Left lung (tissue), 10 donors: Measurements from ENCODE around the gene KITLG. TPM values are rescaled to one million over a fixed set of nuclear protein-coding genes. Genes with fewer than 3 reads are reported as not detected.

Experiments used
- ATAC-seq: fragments of 200-7000 bp; cut with Tn5 transposase; one replicate; pipeline ENCODE4 v1.9.1; 2020; ENCODE audit warnings: moderate library complexity
- DNase-seq, 4 donors: peaks; one replicate each; pipeline ENCODE4 v3.0.0-alpha.2; 2013 to 2020
- H3K27ac ChIP-seq, 2 donors: fragments of 200-600 bp; sonication (generic) in 1 of 2; one replicate each; pipeline versions ENCODE4 v1.5.0 to v1.8.0; 2020 to 2021
- H3K27me3 ChIP-seq, 2 donors: fragments of 200-600 bp; sonication (generic) in 1 of 2; one replicate each; pipeline versions ENCODE4 v1.5.0 to v1.8.0; 2020 to 2021
- H3K36me3 ChIP-seq, 2 donors: fragments of 200-600 bp; sonication (generic) in 1 of 2; one replicate each; pipeline versions ENCODE4 v1.5.0 to v1.8.0; 2020 to 2021
- H3K4me1 ChIP-seq, 2 donors: fragments of 200-600 bp; one replicate each; pipeline ENCODE4 v1.8.0; 2021
- H3K4me3 ChIP-seq, 2 donors: fragments of 200-600 bp; sonication (generic) in 1 of 2; one replicate each; pipeline versions ENCODE4 v1.5.0 to v1.8.0; 2020 to 2021; ENCODE audit warnings: mild to moderate bottlenecking in 1 of 2
- H3K9me3 ChIP-seq, 2 donors: fragments of 200-600 bp; sonication (generic) in 1 of 2; one replicate each; pipeline versions ENCODE4 v1.5.0 to v1.8.0; 2020 to 2021
- CTCF ChIP-seq, 2 donors: fragments of 200-600 bp; sonication (generic) in 1 of 2; IDR thresholded peaks; one replicate each; pipeline versions ENCODE4 v1.5.0 to v1.8.0; 2021; ENCODE audit warnings: antibody characterized with exemption in 2 of 2
- intact Hi-C, 2 donors: fragments of 100-400 bp; cut with DNase I; formaldehyde crosslinking; loops; one replicate each; pipeline versions ENCODE4 v1.11.2 to v1.14.2; 2022
- polyA plus RNA-seq, 6 donors: library from polyadenylated mRNA; unstranded; fragments of 120-200 nt; gene quantifications; one replicate each; pipeline ENCODE4 v1.2.1, GENCODE V29; 2013; ENCODE audit not compliant: insufficient read length in 6 of 6
- total RNA-seq, 2 donors: library from RNA; stranded (reverse); fragmentation: NEBNext Ultra II Directional; extraction: Animal tissue kit (Norgen Biotek cat#: 25700); gene quantifications; one replicate each; pipeline ENCODE4 v1.2.1, GENCODE V29; 2021
- donor health status: DM: no; HTN: yes; CAD: no.
- donor health status: DM: no; HTN: no; CAD: no.

KITLG gene
- total and polyA plus RNA-seq, 8 donors = 35.6 to 69.1 (median 40.3) TPM

GRCh38 chr12:88494520-88494919 is 85.8 kb downstream of the KITLG start:
- TF ChIP-seq CTCF (IDR thresholded peaks at IDR 0.05) = no peak
- H3K27ac ChIP-seq = no peak overlapping the region
- no peaks in the 10 kb centered on the region for H3K9me3 ChIP-seq
- no peak for DNase-seq
- ATAC-seq = no peak
- H3K27me3 ChIP-seq = no peaks in the 10 kb centered on the region
- no peaks in the 10 kb centered on the region for H3K4me1 ChIP-seq
- H3K4me3 ChIP-seq = no peak overlapping the region
- H3K36me3 ChIP-seq = peaks cover 0 to 10% of the 10 kb centered on the region in 2 donors
- intact Hi-C loops = no loop called here

GRCh38 chr12:88493636-88494035 is 86.6 kb downstream of the KITLG start:
- peaks cover 0 to 10% of the 10 kb centered on the region in 2 donors for H3K36me3 ChIP-seq
- H3K4me1 ChIP-seq = no peaks in the 10 kb centered on the region
- no peak overlapping the region for H3K4me3 ChIP-seq
- ATAC-seq = no peak
- H3K9me3 ChIP-seq = no peaks in the 10 kb centered on the region
- TF ChIP-seq CTCF (IDR thresholded peaks at IDR 0.05) = no peak
- H3K27me3 ChIP-seq = no peaks in the 10 kb centered on the region
- DNase-seq = peak in 2 of 4 donors; percentile 5 to 8
- intact Hi-C loops = no loop called here
- no peak overlapping the region for H3K27ac ChIP-seq

GRCh38 chr12:88490425-88490824 is 89.8 kb downstream of the KITLG start:
- DNase-seq = no peak
- Histone ChIP-seq H3K9me3 (no peaks in the 10 kb centered on the region), H3K4me1 (no peaks in the 10 kb centered on the region), H3K4me3 (no peak overlapping the region), H3K36me3 (no peaks in the 10 kb centered on the region), H3K27me3 (no peaks in the 10 kb centered on the region), H3K27ac (no peak overlapping the region)
- TF ChIP-seq CTCF (IDR thresholded peaks at IDR 0.05) = no peak
- ATAC-seq = no peak
- intact Hi-C loops = no loop called here

GRCh38 chr12:88472775-88473174 is 107.5 kb downstream of the KITLG start:
- intact Hi-C loops = no loop called here
- Histone ChIP-seq H3K27ac (no peak overlapping the region), H3K36me3 (no peaks in the 10 kb centered on the region), H3K9me3 (peaks cover 0 to 10% of the 10 kb centered on the region in 2 donors), H3K27me3 (no peaks in the 10 kb centered on the region), H3K4me3 (no peak overlapping the region), H3K4me1 (peaks cover 0 to 8% of the 10 kb centered on the region in 2 donors)
- ATAC-seq (no peak), DNase-seq (no peak)
- TF ChIP-seq CTCF (IDR thresholded peaks at IDR 0.05) = no peak

- ATAC-seq (no peak), DNase-seq (no peak)
- no peak for TF ChIP-seq CTCF (IDR thresholded peaks at IDR 0.05)
- Histone ChIP-seq H3K36me3 (no peaks in the 10 kb centered on the region), H3K4me1 (peaks cover 0 to 8% of the 10 kb centered on the region in 2 donors), H3K27me3 (no peaks in the 10 kb centered on the region), H3K27ac (no peak overlapping the region), H3K4me3 (no peak overlapping the region), H3K9me3 (peaks cover 0 to 6% of the 10 kb centered on the region in 2 donors)
- intact Hi-C loops = no loop called here
Measured at GRCh38 chr12:88472248-88472647, 108.0 kb downstream of the KITLG start.
